DOHH2 (cell line): Measurements from ENCODE around the gene PEAK3.

Source experiments
- EZH2phosphoT487 ChIP-seq: fragments of 200-600 bp; sonication (generic); IDR thresholded peaks from 2 replicates; pipeline ENCODE4 v1.6.1; 2017; ENCODE audit warnings: borderline replicate concordance, mild to moderate bottlenecking, antibody characterized with exemption, low read length, moderate library complexity, mixed read lengths
- TF ChIP-seq, protein P1 (sequence below): fragments of 200-600 bp; sonication (generic); IDR thresholded peaks from one replicate; pipeline ENCODE4 v1.5.1; 2014; ENCODE audit warnings: antibody characterized with exemption, mild to moderate bottlenecking, low read depth, low read length; ENCODE audit not compliant: poor library complexity, severe bottlenecking

DNA sequence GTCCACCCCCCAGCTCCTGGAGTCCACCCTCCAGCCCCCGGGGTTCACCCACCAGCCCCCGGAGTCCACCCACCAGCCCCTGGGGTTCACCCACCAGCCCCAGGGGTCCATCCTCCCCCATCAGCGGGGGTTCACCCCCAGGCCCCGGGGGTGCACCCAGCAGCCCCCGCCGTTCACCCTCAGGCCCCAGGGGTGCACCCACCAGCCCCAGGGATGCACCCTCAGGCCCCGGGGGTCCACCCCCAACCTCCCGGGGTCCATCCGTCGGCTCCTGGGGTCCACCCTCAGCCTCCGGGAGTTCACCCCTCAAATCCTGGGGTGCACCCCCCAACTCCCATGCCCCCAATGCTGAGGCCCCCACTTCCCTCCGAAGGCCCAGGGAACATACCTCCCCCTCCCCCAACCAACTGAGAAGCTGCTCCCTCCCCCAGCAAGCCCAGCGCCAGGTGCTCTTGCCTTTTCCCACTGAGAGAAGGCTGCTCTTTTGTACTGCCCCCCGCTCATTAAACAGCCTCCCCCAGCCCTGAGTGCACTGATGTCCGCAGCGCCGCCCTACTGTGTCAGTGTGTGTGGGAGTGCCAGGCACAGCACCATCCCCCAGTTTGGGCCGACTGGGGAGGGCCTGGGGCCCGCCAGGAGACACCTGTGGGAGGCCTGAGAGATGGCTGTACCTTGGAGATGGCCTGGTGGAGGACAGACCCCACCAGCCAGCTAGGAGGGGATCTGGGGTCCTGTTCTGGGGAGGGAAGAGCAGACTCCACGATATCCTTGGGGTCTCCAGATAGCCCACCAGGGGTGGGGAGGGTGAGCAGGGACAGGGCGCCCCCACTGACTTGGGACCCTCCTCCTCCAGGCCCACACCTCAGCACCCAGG, 33.6 kb downstream of the PEAK3 start:
- TF ChIP-seq EZH2phosphoT487, result no peak
- TF ChIP-seq, protein P1, sequence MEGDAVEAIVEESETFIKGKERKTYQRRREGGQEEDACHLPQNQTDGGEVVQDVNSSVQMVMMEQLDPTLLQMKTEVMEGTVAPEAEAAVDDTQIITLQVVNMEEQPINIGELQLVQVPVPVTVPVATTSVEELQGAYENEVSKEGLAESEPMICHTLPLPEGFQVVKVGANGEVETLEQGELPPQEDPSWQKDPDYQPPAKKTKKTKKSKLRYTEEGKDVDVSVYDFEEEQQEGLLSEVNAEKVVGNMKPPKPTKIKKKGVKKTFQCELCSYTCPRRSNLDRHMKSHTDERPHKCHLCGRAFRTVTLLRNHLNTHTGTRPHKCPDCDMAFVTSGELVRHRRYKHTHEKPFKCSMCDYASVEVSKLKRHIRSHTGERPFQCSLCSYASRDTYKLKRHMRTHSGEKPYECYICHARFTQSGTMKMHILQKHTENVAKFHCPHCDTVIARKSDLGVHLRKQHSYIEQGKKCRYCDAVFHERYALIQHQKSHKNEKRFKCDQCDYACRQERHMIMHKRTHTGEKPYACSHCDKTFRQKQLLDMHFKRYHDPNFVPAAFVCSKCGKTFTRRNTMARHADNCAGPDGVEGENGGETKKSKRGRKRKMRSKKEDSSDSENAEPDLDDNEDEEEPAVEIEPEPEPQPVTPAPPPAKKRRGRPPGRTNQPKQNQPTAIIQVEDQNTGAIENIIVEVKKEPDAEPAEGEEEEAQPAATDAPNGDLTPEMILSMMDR, result no peak
